ENCODE measurements around the gene GLYAT.

The GLYAT gene

GRCh38 chr11:58731819-58732218, at the start of gene GLYAT:
Gene GLYAT, minus strand, starts transcription at chr11:58731943. Its CDS starts 7,447 bp downstream, at chr11:58724496.
- Mint-ChIP-seq H3K4me1 (ENCODE audit: low read depth) (peaks cover 16% of the 10 kb centered on the region), H3K9me3 (no peaks in the 10 kb centered on the region), H3K4me3 (no peak within 1 kb of the TSS), H3K36me3 (ENCODE audit: low read depth) (no peaks in the 10 kb centered on the region), H3K27ac (no peak within 1 kb of the TSS), H3K27me3 (no peaks in the 10 kb centered on the region)

- Mint-ChIP-seq H3K27me3 (no peaks in the 10 kb centered on the region), H3K27ac (no peak overlapping the region), H3K9me3 (peaks cover 8% of the 10 kb centered on the region), H3K4me1 (ENCODE audit: low read depth) (no peaks in the 10 kb centered on the region), H3K36me3 (ENCODE audit: low read depth) (peaks cover 3% of the 10 kb centered on the region), H3K4me3 (no peak overlapping the region)
Measured at GRCh38 chr11:58781345-58781744, 49.6 kb upstream of the GLYAT start.

- Mint-ChIP-seq H3K9me3 (peaks cover 8% of the 10 kb centered on the region), H3K27ac (no peak overlapping the region), H3K36me3 (ENCODE audit: low read depth) (peaks cover 3% of the 10 kb centered on the region), H3K4me1 (ENCODE audit: low read depth) (no peaks in the 10 kb centered on the region), H3K4me3 (no peak overlapping the region), H3K27me3 (no peaks in the 10 kb centered on the region)
Measured at GRCh38 chr11:58780578-58780977, 48.8 kb upstream of the GLYAT start.

GRCh38 chr11:58776891-58777710, 45.4 kb upstream of the GLYAT start:
- Mint-ChIP-seq H3K4me3 (no peak overlapping the region), H3K9me3 (peaks cover 8% of the 10 kb centered on the region), H3K27me3 (no peaks in the 10 kb centered on the region), H3K36me3 (ENCODE audit: low read depth) (peaks cover 3% of the 10 kb centered on the region), H3K27ac (no peak overlapping the region), H3K4me1 (ENCODE audit: low read depth) (no peaks in the 10 kb centered on the region)

- H3K4me1 Mint-ChIP-seq (ENCODE audit: low read depth), result peaks cover 5% of the 10 kb centered on the region
- no peaks in the 10 kb centered on the region for H3K9me3 Mint-ChIP-seq
- H3K27ac Mint-ChIP-seq, result no peak overlapping the region
- H3K27me3 Mint-ChIP-seq, result no peaks in the 10 kb centered on the region
- no peak overlapping the region for H3K4me3 Mint-ChIP-seq
- H3K36me3 Mint-ChIP-seq (ENCODE audit: low read depth), result no peaks in the 10 kb centered on the region
Measured at GRCh38 chr11:58775066-58775708, 43.4 kb upstream of the GLYAT start.

- H3K36me3 Mint-ChIP-seq (ENCODE audit: low read depth), result no peaks in the 10 kb centered on the region
- H3K27me3 Mint-ChIP-seq, result no peaks in the 10 kb centered on the region
- H3K4me3 Mint-ChIP-seq, result no peak overlapping the region
- peaks cover 5% of the 10 kb centered on the region for H3K4me1 Mint-ChIP-seq (ENCODE audit: low read depth)
- H3K9me3 Mint-ChIP-seq, result no peaks in the 10 kb centered on the region
- H3K27ac Mint-ChIP-seq, result no peak overlapping the region
Measured at GRCh38 chr11:58774164-58774593, 42.4 kb upstream of the GLYAT start.

- Mint-ChIP-seq H3K27me3 (no peaks in the 10 kb centered on the region), H3K4me1 (ENCODE audit: low read depth) (peaks cover 5% of the 10 kb centered on the region), H3K4me3 (no peak overlapping the region), H3K36me3 (ENCODE audit: low read depth) (no peaks in the 10 kb centered on the region), H3K27ac (no peak overlapping the region), H3K9me3 (no peaks in the 10 kb centered on the region)
Measured at GRCh38 chr11:58773337-58773736, 41.6 kb upstream of the GLYAT start.

GRCh38 chr11:58772329-58773285, 40.9 kb upstream of the GLYAT start:
- Mint-ChIP-seq H3K4me3 (no peak overlapping the region), H3K27ac (no peak overlapping the region), H3K4me1 (ENCODE audit: low read depth) (peaks cover 5% of the 10 kb centered on the region), H3K9me3 (no peaks in the 10 kb centered on the region), H3K36me3 (ENCODE audit: low read depth) (no peaks in the 10 kb centered on the region), H3K27me3 (no peaks in the 10 kb centered on the region)

- peaks cover 5% of the 10 kb centered on the region for H3K4me1 Mint-ChIP-seq (ENCODE audit: low read depth)
- H3K9me3 Mint-ChIP-seq, result no peaks in the 10 kb centered on the region
- H3K36me3 Mint-ChIP-seq (ENCODE audit: low read depth), result no peaks in the 10 kb centered on the region
- no peak overlapping the region for H3K4me3 Mint-ChIP-seq
- H3K27me3 Mint-ChIP-seq, result no peaks in the 10 kb centered on the region
- no peak overlapping the region for H3K27ac Mint-ChIP-seq
Measured at GRCh38 chr11:58771458-58771855, 39.7 kb upstream of the GLYAT start.

GRCh38 chr11:58770627-58771457, 39.1 kb upstream of the GLYAT start:
- no peak overlapping the region for H3K4me3 Mint-ChIP-seq
- peaks cover 5% of the 10 kb centered on the region for H3K4me1 Mint-ChIP-seq (ENCODE audit: low read depth)
- no peak overlapping the region for H3K27ac Mint-ChIP-seq
- no peaks in the 10 kb centered on the region for H3K27me3 Mint-ChIP-seq
- H3K36me3 Mint-ChIP-seq (ENCODE audit: low read depth), result no peaks in the 10 kb centered on the region
- no peaks in the 10 kb centered on the region for H3K9me3 Mint-ChIP-seq

GRCh38 chr11:58770166-58770565, 38.4 kb upstream of the GLYAT start:
- Mint-ChIP-seq H3K4me1 (ENCODE audit: low read depth) (peaks cover 5% of the 10 kb centered on the region), H3K36me3 (ENCODE audit: low read depth) (no peaks in the 10 kb centered on the region)

GRCh38 chr11:58769308-58769707, 37.6 kb upstream of the GLYAT start:
- peaks cover 5% of the 10 kb centered on the region for H3K4me1 Mint-ChIP-seq (ENCODE audit: low read depth)
- H3K9me3 Mint-ChIP-seq, result no peaks in the 10 kb centered on the region
- H3K36me3 Mint-ChIP-seq (ENCODE audit: low read depth), result no peaks in the 10 kb centered on the region
- no peak overlapping the region for H3K4me3 Mint-ChIP-seq
- H3K27ac Mint-ChIP-seq, result no peak overlapping the region
- H3K27me3 Mint-ChIP-seq, result no peaks in the 10 kb centered on the region

More at GRCh38 chr11:58770166-58770565, 38.4 kb upstream of the GLYAT start:
- H3K9me3 Mint-ChIP-seq, result no peaks in the 10 kb centered on the region
- H3K27me3 Mint-ChIP-seq, result no peaks in the 10 kb centered on the region
- H3K27ac Mint-ChIP-seq, result no peak overlapping the region
- no peak overlapping the region for H3K4me3 Mint-ChIP-seq

GRCh38 chr11:58768137-58768536, 36.4 kb upstream of the GLYAT start:
- H3K36me3 Mint-ChIP-seq (ENCODE audit: low read depth), result no peaks in the 10 kb centered on the region

GRCh38 chr11:58765078-58765477, 33.3 kb upstream of the GLYAT start:
- H3K4me3 Mint-ChIP-seq, result no peak overlapping the region

More at GRCh38 chr11:58768137-58768536, 36.4 kb upstream of the GLYAT start:
- H3K4me3 Mint-ChIP-seq, result no peak overlapping the region
- H3K9me3 Mint-ChIP-seq, result no peaks in the 10 kb centered on the region
- H3K27ac Mint-ChIP-seq, result no peak overlapping the region
- no peaks in the 10 kb centered on the region for H3K27me3 Mint-ChIP-seq
- peaks cover 5% of the 10 kb centered on the region for H3K4me1 Mint-ChIP-seq (ENCODE audit: low read depth)

More at GRCh38 chr11:58765078-58765477, 33.3 kb upstream of the GLYAT start:
- no peaks in the 10 kb centered on the region for H3K27me3 Mint-ChIP-seq
- no peak overlapping the region for H3K27ac Mint-ChIP-seq
- no peaks in the 10 kb centered on the region for H3K36me3 Mint-ChIP-seq (ENCODE audit: low read depth)
- no peaks in the 10 kb centered on the region for H3K9me3 Mint-ChIP-seq
- H3K4me1 Mint-ChIP-seq (ENCODE audit: low read depth), result no peaks in the 10 kb centered on the region
